ENCODE results near the gene SLC35E4.
"Not testable (repeated sequence)": the region's sequence is repeated elsewhere in the genome, so short reads cannot be mapped to it uniquely, and the experiment has no call there.

SLC35E4 gene

DNA sequence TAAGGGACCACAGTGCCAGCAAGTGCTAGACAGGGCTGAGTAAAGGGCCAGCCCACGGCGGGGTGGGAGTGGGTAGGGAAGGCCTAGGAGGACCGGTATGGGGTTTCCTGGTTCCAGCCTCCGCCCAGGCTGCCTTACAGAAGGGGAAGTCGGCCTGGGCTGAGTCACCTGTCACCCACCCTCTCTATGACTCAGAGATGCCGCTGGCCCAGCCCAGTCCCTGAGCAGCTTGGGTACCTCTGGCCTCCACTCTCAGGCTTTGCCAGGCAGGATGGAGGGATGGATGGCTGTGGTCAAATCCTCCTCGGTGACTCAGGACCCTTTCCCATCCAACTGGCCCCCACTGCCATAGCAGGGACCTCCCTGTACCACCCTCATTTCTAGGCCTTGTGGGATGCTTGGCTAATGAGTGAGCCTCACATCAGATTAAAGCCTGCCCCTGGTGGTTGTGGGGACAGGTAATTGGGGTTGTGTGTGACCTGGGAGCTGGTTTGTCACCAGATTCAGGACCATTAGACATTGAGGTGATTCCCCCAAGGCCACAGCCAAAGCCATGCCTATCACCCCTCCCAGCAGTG is 13.9 kb downstream of the SLC35E4 start:
- peak; percentile 79 to 88 (median 80) for DNase-seq (ENCODE audit: low read depth in 2 of 3, low spot score in 1 of 3)

DNA sequence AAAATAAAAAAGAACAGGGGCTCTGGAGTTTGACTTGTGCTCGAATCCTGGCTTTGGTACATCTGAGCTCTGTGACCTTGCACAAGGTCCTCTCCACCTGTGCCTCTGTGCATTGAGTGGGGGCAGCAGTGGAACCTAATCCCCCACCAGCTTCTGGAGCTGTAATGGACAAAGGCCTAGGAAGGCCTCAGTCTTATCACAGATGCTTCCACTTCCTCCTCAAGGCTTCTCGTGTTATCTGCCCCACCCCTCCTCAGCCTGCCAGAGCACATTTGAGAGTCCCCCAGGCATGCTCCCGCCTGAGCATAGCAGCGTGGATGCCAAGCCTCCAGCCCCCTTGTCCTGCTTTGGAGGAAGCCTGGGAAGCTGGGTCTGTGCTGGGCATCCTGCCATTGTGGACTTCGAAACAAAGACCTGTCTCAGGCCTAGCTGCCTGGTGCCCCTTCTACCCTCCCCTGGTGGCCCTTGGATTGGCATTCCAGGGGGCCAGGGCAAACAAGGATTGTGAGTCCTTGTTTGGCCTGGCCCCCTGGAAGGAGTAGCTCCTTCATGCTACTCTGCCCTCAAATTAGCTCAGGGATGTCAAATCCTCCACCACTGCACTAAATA is 15.0 kb downstream of the SLC35E4 start:
- DNase-seq (ENCODE audit: low read depth in 2 of 3, low spot score in 1 of 3), result no peak

DNA sequence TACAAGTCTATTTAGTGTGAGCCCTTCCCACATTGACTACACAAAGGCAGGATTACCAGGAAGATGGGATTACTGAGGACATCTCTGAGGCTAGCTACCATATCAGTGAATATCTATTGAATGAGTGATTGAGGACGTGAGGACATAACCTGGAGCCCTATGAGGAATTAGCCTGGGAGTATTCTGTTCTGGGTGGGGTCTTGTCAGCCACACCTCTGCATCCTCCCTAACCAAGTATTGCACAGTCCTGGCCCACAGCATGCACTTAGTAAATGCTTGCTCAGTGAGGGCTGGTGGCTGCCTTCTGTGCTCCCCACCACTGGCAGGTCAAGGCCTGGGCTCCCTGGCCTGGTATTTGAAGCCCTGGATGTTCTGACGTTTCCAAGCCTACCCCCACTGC is 17.3 kb downstream of the SLC35E4 start:
- DNase-seq (ENCODE audit: low read depth in 2 of 3, low spot score in 1 of 3), result no peak

DNA sequence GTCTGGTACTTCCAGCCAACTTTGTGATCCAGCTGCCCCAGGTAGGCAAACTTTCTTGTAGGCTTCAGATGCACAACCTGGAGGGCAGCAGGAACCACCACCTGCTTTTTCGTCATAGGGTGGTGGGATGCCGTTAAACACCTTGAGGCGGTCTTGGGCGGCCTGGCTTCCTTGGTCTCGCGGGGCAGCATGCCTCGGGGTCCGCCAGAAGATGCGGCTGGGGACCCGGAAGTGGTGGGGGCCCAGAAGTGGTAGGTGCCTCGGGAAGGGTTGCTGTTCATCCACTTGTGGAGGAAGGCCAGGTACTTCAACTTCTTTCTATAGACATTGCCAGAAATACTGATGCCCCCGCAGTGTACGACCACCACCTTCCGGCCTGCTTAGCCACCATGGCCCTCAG is 18.8 kb downstream of the SLC35E4 start:
- no peak for DNase-seq (ENCODE audit: low read depth in 2 of 3, low spot score in 1 of 3)

DNA sequence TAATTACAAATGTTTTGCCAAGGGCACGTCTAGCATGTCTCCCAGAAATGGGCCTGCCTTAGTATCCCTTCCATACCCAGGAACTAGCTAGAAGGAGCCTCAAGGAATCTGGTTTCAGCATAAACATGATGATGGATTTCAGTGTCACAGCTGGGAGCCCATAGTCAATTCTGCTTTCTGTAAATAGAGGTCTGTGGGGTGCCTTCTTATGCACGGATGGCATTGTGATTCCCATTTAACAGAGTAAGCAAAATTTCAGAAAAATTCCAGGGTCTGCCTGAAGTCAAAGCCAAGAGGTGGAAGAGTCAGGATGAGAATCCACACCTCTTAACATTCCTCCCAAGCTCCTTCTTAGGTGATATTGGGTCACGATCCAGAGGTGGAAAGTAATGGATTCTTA is 20.0 kb downstream of the SLC35E4 start:
- DNase-seq (ENCODE audit: low read depth in 2 of 3, low spot score in 1 of 3), result no peak

DNA sequence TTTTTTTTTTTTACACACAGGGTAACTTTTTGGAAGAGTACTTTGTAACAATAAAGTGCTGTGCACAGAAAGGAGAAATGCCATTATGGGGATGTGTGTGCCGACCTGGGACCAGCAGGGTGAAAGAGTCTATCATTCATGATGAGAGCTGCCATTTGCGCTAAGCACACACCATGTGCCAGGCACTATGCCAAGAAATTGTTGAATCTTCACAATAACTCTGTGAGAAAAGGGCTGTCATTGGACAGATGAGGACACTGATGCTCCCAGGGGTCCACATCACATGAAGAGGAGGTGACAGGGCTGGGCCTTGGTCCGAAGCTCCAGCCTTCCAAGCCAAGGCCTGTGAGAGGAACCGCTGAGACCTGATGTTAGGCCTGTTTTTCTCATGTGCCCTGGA is 26.5 kb downstream of the SLC35E4 start:
- DNase-seq (ENCODE audit: low read depth in 2 of 3, low spot score in 1 of 3), result no peak

DNA sequence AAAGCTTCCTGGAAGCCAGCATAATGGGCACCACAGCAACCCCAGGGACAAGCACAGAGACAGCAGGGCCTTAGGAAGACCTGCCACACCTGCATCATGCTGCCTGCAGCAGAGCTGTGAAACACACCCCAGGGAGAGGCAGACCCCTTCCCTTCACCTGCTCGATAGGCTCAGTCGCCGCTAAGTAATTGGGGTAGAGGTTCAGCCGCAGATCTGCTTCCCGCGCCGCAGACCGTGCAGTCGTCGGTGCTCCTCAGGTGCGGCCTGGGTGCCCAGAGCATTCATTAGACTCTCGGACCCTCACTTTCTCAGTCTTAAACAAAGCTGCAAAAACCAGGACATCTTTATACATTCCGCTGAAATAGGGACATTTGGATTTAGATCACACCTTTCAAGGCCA is 29.2 kb downstream of the SLC35E4 start:
- no peak for DNase-seq (ENCODE audit: low read depth in 2 of 3, low spot score in 1 of 3)

DNA sequence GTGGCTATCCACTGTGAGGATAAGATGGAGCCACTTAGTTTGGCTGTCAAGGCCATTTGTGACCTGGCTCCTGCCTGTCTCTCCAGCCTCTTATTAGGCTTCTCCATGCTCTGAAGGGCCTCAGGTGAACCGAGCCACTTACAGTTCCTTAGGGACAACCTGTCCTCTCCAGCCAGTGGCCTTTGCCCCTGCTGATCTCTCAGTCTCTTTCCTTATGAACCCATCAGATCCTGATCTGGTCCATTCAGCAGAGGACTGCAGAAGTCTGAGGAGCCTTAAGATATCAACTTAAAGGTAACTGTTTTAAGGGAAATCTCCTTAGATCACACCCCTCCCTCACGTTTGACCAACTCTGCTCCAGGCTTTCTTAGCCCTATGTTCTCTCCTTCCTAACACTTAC is 29.7 kb downstream of the SLC35E4 start:
- DNase-seq (ENCODE audit: low read depth in 2 of 3, low spot score in 1 of 3), result no peak

DNA sequence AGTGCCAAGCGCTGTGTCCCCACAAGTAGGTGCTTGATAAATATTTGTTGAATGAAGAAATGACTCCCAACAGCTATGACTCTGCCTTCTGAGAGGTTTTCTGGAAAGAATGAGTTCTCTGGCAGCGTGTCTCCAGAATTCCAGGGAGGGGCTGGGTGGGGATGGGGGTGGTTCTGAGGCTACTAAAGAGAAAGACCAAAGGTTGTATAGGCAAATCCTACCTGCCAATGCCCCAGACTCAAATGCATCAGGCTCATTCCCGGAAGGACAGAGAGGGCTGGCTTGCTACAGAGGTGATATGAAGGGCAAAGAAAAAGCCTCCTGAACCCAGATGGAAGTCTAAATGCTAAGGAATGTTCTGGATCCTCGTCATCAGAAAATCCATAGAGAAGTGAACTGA is 30.2 kb downstream of the SLC35E4 start:
- DNase-seq (ENCODE audit: low read depth in 2 of 3, low spot score in 1 of 3), result no peak

DNA sequence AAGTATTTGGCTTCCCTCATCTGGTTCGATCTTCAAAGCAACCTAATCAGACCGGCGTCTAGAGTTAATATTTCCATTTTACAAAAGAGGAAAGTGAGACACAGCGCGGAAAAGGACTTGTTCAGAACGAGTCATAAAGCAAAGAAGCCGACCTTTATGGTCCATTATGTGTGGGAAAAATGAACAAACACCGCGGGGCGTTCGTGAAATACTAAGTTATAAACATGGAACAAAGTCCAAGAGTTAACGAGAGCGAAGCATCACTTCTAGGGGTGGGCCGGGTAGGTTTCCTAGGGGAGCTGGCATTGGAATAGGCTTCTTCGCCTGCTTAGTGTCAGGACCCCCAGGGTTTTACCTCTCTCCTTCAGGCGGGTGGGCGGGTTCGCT is 31.5 kb downstream of the SLC35E4 start:
- no peak for DNase-seq (ENCODE audit: low read depth in 2 of 3, low spot score in 1 of 3)

DNA sequence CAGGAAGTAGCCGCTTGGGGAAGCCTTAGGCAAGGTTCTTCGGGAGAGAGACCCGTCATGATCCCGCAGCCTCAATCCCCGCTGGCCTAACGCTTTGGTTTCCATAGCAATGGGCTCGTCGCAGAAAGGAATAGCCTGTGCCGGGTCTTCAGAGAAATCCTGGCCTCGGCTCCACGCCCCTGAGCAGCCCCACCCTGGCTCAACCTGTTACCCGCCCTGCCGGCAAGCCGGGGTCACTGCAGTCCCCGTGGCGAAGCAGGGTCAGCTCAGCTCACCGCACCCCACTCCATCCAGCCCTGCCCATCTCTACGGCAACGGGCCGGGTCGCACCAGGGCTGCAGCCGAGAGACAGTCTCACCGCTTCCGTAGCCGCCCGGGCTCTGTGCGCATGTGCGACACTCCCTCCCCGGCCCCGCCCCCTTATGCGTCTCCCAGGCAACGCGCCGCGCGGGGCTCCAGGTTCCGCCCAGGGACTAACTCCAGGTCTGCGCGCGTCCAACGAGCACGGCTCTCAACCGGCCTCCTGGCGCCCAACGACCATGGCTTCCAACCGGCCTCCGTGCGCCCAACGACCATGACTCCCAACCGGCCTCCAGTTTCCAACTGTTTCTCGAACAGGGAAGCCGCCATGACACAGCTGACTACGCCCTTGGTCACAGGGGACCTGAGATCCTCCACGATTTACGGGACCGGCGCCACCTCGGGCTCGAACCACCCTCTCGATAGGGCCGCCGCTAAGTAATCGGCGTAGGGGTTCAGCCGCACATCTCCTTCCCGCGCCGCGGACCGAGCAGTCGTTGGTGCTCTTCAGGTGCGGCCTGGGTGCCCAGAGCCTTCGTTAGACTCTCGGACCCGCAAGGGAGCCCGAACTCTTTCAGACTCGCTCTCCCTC is 32.2 kb downstream of the SLC35E4 start, which contains the start of gene DUSP18:
Gene DUSP18 (minus strand): TSS at position 382 of the 892 bp plus-strand sequence. CDS start 3,872 bp downstream, outside the sequence.
- DNase-seq (ENCODE audit: low read depth in 2 of 3, low spot score in 1 of 3), result peak; percentile 88 to 96 (median 91)

DNA sequence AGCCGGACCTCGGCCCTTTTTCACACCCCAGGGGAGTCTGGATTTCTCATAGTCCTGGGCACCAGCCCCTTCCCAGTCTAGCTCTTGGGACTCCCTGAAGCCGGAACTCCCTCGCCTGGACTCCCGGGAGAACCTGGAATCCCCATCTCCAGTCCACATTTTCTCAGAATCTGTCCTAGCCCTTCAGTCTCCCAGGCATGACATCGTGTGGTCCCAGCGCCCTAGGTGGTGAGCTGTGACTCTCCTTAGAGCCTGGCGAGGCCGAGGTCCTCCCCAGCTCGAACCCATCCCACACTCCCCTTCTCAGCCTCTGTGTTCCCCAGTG is 32.8 kb downstream of the SLC35E4 start:
- no peak for DNase-seq (ENCODE audit: low read depth in 2 of 3, low spot score in 1 of 3)

DNA sequence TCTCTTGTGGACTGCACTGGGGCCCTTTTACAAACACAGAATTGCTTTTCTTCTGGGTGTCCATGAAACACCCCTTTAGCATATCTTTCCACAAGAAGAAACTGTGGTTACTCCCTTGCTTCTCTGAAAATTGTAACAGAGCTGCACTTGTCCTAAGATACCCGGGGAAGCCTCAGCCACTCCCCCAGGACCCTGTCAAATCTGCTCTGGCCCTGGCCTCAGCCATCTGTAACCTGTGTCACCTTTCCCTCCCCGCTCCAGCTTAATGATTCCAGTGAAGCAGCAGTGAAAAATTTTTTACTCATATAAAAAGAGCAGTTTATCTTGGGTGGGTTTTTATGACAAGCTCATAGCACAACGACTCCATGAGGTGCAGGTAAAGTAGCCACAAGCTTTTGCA is 35.5 kb downstream of the SLC35E4 start:
- DNase-seq (ENCODE audit: low read depth in 2 of 3, low spot score in 1 of 3), result no peak

DNA sequence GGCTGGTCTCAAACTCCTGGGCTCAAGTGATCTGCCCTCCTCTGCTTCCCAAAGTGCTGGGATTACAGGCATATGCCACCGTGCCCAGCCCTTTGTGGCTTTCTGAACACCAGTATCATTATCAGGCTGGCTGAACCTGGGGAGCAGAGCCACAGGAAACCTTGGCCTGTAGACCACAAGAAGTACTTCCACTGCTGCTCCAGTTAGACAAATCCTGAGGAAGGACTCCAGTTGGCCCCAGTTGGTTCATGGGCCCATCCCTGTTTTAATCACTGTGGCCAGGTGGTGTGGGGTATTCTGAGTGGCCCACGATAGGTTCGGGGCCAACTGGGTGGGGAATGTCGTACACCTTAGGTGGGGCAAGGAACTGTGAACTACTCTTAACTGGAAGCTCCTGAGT is 37.6 kb downstream of the SLC35E4 start:
- DNase-seq (ENCODE audit: low read depth in 2 of 3, low spot score in 1 of 3), result no peak

DNA sequence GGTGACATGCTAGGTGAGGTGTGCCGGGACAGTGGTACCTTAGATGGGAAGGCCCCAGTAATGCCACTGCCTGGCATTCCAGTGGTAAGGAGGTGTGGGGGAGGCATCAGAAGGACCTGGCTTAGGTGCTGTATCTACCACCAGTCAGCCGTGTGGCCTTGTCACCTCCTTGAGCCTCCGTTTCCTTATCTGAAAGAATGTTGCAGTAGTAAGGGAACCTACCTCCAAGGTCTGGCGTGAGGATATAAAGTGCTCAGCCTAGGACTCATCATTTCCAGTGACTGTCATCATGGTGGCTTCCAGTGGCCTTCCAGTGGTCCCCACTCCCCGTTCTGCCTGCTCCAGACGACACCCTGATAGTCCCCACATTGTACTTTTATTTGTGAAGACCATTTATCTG is 38.9 kb downstream of the SLC35E4 start:
- no peak for DNase-seq (ENCODE audit: low read depth in 2 of 3, low spot score in 1 of 3)

DNA sequence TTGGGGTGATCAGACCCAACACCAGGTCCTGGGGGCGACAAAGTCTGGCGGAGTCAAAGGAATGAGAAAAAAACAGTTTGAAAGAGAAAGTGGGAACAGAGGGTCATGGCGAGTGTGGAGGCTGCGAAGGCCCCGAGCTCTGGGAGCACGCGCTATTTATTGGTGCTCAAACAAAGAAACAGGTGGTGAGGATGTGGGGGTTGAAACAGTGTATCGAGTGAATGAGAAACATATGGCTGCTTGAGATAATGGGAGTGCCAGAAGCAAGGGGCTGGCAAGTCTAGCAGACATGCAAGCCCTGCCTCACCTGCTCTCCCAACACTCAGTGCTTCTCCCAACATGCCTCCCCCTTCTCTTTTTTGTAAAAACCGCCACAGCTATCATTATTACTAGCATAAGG is 39.9 kb downstream of the SLC35E4 start:
- DNase-seq (ENCODE audit: low read depth in 2 of 3, low spot score in 1 of 3), result no peak

DNA sequence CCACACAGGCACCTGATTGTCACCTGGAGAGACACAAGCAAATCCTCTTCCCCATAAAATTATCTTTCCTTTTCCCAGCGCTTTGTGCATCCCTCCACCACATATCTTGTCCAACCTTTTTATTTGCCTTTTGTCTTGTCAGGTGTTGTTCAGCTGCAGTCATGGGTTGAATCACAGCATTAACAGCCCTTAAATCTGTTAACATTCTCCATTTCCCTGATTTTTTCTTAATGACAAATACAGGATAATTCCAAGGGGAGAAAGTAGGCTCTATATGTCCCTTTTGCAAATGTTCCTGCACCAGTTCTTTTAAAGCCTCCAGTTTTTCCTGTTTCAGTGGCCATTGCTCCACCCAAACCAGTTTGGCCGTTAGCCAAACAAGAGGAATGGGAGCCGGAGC is 41.0 kb downstream of the SLC35E4 start:
- DNase-seq (ENCODE audit: low read depth in 2 of 3, low spot score in 1 of 3), result not testable (repeated sequence)

DNA sequence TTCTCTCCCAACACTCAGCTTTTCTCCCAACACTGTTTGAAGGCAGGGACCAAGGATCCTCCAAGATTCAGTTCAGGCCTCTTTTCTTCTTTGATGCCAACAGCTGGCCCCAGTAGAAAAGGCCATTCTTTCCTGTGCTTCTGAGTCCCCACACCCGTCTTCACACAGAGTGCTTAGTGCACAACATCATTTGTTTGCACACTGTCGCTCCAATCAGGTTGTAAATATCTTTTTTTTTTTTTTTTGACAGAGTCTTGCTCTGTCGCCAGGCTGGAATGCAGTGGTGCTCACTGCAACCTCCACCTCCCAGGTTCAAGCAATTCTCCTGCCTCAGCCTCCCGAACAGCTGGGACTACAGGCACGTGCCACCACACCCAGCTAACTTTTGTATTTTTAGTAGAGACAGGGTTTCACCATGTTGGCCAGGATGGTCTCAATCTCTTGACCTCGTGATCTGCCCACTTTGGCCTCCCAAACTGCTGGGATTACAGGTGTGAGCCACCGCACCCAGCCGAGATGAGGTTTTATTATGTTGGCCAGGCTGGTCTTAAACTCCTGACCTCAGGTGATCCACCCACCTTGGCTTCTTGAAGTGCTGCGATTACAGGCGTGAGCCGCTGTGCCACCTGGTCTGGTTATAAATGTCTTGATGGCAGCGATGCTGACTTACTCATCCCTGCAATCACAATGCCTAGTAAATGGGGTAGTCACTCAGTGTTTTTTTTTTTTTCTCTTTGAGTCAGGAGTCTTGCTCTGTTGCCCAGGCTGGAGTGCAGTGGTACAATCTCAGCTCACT is 44.5 kb downstream of the SLC35E4 start:
- not testable (repeated sequence) for DNase-seq (ENCODE audit: low read depth in 2 of 3, low spot score in 1 of 3)

DNA sequence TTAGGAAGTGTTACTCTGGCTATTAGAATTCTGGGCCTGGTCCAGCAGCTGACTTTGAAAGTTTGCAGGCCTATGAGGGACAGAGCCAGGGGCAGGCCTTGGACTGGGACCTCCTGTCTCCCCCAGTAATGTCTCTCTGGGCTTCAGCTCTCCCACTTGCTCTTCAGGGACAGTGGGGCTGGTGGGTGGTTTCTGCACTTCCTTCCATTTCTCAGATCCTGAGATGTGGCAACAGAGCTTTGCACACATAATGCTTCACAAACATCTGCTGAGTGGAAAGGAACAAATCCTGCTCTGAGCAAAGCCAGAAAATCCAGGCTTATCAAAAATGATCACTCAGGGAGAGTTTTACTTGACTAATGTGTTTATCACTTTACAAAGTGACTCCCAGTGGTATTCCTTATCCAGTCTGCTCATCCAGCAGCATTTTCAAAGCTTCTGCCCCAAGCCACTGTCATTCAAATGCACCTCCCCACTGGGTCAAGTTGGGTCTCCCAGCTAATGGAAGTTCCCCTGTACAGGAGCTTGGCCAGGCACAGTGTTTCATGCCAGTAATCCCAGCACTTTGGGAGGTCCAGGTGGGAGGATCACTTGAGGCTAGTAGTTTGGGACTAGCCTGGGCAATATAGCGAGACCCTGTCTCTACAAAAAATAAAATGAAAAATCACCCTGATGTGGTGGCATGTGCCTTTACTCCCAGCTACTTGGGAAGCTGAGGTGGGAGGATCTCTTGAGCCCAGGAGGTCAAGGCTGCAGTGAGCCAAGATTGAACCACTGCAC is 45.6 kb downstream of the SLC35E4 start:
- DNase-seq (ENCODE audit: low read depth in 2 of 3, low spot score in 1 of 3), result no peak

DNA sequence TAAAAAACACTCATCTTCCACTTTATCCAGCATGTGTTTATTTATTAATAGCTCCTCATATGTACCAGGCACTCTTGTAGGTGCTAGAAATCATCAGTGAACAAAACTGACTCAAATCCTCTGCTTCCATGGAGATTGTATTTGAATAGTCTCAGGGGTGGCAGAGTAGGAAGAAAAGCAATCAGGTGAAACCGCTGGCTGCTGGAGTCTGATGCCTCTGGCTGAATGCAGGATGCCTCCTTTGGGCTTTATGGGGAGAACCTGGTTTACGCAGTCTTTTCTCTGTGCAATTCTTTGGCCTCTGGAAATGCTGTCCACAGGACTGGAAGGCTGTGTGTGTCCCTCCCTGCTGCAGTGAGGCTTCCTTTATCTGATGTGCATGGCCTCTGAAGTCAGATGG is 46.2 kb downstream of the SLC35E4 start:
- DNase-seq (ENCODE audit: low read depth in 2 of 3, low spot score in 1 of 3), result no peak

DNA sequence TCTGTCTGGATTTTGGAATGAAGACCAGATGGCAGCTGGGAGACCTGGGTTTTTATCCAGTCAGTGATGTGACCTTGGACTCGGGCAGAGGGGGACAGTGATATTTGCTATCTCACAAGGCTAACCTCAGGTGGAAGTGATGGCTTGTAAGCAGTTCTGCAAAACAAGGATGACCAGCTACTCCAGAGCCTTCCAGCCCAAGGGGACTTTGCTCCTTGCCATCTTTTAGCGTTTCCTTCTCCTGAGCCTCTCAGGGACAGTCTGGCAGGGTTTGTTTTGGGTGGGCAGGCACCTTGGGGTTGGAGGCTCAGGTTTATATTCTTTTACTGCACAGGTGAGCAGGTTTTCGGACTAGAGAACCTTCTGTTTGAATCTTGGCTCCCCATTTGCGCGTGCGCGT is 49.6 kb downstream of the SLC35E4 start:
- DNase-seq (ENCODE audit: low read depth in 2 of 3, low spot score in 1 of 3), result no peak

Measured in stimulated activated CD4-positive, alpha-beta T cell treated with anti-CD3 and anti-CD28 coated beads, Interleukin-12 subunit alpha, Interleukin-12 subunit beta, amount 100 ng/mL, for 48 hours (primary cell).